GM12878 (cell line): ENCODE results near the gene AIF1.

Source experiments
- ASH2L ChIP-seq: fragments of 300-600, 200-600 bp; sonication (generic); IDR thresholded peaks from 2 replicates; pipeline ENCODE4 v1.6.1; 2017; ENCODE audit warnings: low read depth, mild to moderate bottlenecking, borderline replicate concordance
- CBX3 ChIP-seq: fragments of 200-600 bp; sonication (generic); IDR thresholded peaks from 2 replicates; pipeline ENCODE4 v1.6.1; 2016; ENCODE audit warnings: low read depth, borderline replicate concordance
- KDM1A ChIP-seq: fragments of 200-600 bp; sonication (generic); IDR thresholded peaks from 2 replicates; pipeline ENCODE4 v1.6.1; 2016; ENCODE audit warnings: borderline replicate concordance
- KLF5 ChIP-seq: fragments of 450-650 bp; IDR thresholded peaks from 2 replicates; pipeline ENCODE4 v1.6.1; 2014; ENCODE audit warnings: mild to moderate bottlenecking; ENCODE audit not compliant: partially characterized antibody
- POLR2AphosphoS5 ChIP-seq: IDR thresholded peaks from 2 replicates; pipeline ENCODE4 v1.6.1; 2011; ENCODE audit warnings: mild to moderate bottlenecking, low read length, inconsistent platforms
- YY1 ChIP-seq: IDR thresholded peaks from 2 replicates; pipeline ENCODE4 v1.6.1; 2011; ENCODE audit warnings: low read depth, mild to moderate bottlenecking, low read length
- ZZZ3 ChIP-seq: IDR thresholded peaks from 2 replicates; pipeline ENCODE4 v1.6.1; 2011; ENCODE audit warnings: low read depth; ENCODE audit not compliant: control insufficient read depth, insufficient read length
- TF ChIP-seq, protein P1 (sequence below), 3 experiments: IDR thresholded peaks in 2 of 3; conservative IDR thresholded peaks in 1 of 3; 2 replicates each; pipeline ENCODE4 v1.5.1; 2011; ENCODE audit warnings: low read depth in 3 of 3, low read length in 3 of 3, mild to moderate bottlenecking in 3 of 3, control low read depth in 2 of 3, moderate library complexity in 2 of 3, inconsistent platforms in 1 of 3, mixed read lengths in 1 of 3; ENCODE audit not compliant: control insufficient read depth in 2 of 3, insufficient read depth in 1 of 3; ENCODE audit errors: extremely low read depth in 1 of 3

DNA sequence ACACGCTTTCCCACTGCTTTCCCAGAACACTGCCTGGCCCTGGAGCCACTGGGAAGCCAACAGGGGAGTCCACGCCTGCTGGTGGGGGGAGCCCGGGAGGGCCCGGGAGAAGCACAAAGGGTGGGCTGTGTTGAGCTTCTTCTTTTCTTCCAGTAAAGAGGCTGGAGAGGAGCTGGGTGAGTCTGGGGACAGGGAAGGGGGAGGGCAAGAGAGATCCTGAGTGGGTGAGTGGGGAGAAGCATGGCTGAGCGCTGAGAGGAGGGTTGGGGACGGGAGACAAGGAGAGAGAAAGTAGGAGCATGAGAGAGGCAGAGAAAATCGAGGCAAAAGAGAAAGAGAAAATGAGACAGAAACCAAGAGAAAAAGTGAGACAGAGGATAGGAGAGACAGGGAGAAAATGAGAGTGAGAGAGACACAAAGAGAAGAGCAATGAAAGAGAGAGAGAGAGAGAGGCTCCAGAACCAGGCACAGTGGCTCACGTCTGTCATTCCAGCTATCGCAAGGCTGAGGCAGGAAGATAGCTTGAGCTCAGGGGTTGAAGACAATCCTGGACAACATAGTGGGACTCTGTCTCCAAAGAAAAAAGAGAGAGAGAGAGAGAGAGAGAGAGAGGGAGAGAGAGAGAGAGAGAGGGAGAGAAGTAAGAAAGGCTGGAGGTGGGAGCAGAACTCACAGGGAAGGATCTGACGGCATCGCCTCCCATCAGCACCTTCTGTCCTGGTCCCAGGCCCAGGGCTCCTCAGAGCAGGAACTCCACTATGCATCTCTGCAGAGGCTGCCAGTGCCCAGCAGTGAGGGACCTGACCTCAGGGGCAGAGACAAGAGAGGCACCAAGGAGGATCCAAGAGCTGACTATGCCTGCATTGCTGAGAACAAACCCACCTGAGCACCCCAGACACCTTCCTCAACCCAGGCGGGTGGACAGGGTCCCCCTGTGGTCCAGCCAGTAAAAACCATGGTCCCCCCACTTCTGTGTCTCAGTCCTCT, 26.9 kb upstream of the AIF1 start:
- TF ChIP-seq, protein P1, sequence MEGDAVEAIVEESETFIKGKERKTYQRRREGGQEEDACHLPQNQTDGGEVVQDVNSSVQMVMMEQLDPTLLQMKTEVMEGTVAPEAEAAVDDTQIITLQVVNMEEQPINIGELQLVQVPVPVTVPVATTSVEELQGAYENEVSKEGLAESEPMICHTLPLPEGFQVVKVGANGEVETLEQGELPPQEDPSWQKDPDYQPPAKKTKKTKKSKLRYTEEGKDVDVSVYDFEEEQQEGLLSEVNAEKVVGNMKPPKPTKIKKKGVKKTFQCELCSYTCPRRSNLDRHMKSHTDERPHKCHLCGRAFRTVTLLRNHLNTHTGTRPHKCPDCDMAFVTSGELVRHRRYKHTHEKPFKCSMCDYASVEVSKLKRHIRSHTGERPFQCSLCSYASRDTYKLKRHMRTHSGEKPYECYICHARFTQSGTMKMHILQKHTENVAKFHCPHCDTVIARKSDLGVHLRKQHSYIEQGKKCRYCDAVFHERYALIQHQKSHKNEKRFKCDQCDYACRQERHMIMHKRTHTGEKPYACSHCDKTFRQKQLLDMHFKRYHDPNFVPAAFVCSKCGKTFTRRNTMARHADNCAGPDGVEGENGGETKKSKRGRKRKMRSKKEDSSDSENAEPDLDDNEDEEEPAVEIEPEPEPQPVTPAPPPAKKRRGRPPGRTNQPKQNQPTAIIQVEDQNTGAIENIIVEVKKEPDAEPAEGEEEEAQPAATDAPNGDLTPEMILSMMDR (IDR thresholded peaks at IDR 0.05 in 2 of 3, conservative IDR thresholded peaks at IDR 0.05 in 1 of 3; ENCODE audit: control insufficient read depth in 2 of 3, extremely low read depth in 1 of 3, insufficient read depth in 1 of 3, low read depth in 3 of 3, low read length in 3 of 3): no peak
- TF ChIP-seq POLR2AphosphoS5 (no peak), KDM1A (no peak), ZZZ3 (no peak), ASH2L (no peak), CBX3 (no peak), YY1 (no peak), KLF5 (no peak)
